Measurements from ENCODE around the gene SLC35G6. TPM values are rescaled to one million over a fixed set of nuclear protein-coding genes. Genes with fewer than 3 reads are reported as not detected.

The SLC35G6 gene
- total and polyA plus RNA-seq, 4 donors = not detected

GRCh38 chr17:7435676-7436555, 45.3 kb upstream of the SLC35G6 start:
- peak; percentile 57 for DNase-seq (ENCODE audit: low spot score)
- TF ChIP-seq EGR1 (IDR thresholded peaks at IDR 0.05; ENCODE audit: low read depth in 2 of 2) (no peak), FOXA1 (IDR thresholded peaks at IDR 0.05) (no peak), JUND (IDR thresholded peaks at IDR 0.05) (no peak), HNF4G (IDR thresholded peaks at IDR 0.05) (no peak), GABPA (IDR thresholded peaks at IDR 0.05 in 1 of 2, conservative IDR thresholded peaks at IDR 0.05 in 1 of 2) (no peak), NR2F2 (IDR thresholded peaks at IDR 0.05) (no peak)
- Histone ChIP-seq H3K36me3 (ENCODE audit: control insufficient read depth in 4 of 4, insufficient read depth in 3 of 4, low read depth in 1 of 4, low read length in 3 of 4) (no peaks in the 10 kb centered on the region), H3K4me3 (ENCODE audit: low read depth in 1 of 3, low read length in 3 of 3) (peak overlapping the region in 2 of 3 donors; percentile 52 to 83), H3K9ac (ENCODE audit: low read depth in 1 of 2, low read length in 2 of 2) (peak overlapping the region; percentile 4 to 51), H3K9me3 (ENCODE audit: control insufficient read depth in 4 of 4, low read length in 3 of 4) (no peaks in the 10 kb centered on the region), H3K27ac (ENCODE audit: low read depth in 1 of 2, low read length in 2 of 2) (peak overlapping the region; percentile 53 to 69), H3K4me1 (ENCODE audit: control insufficient read depth in 4 of 4, insufficient read depth in 4 of 4, low read length in 3 of 4) (peaks cover 20 to 45% (median 35%) of the 10 kb centered on the region in 4 donors), H3K27me3 (ENCODE audit: control insufficient read depth in 4 of 4, insufficient read depth in 4 of 4, low read length in 3 of 4) (peaks cover 0 to 3% (median 0%) of the 10 kb centered on the region in 4 donors)
- 15% methylated on average over 49 of the region's 49 CpGs for WGBS

GRCh38 chr17:7436556-7437368, 44.5 kb upstream of the SLC35G6 start:
- WGBS = 7% methylated on average over 92 of the region's 92 CpGs
- Histone ChIP-seq H3K36me3 (ENCODE audit: control insufficient read depth in 4 of 4, insufficient read depth in 3 of 4, low read depth in 1 of 4, low read length in 3 of 4) (no peaks in the 10 kb centered on the region), H3K4me3 (ENCODE audit: low read depth in 1 of 3, low read length in 3 of 3) (peak overlapping the region in 2 of 3 donors; percentile 52 to 83), H3K27ac (ENCODE audit: low read depth in 1 of 2, low read length in 2 of 2) (peak overlapping the region; percentile 52 to 69), H3K27me3 (ENCODE audit: control insufficient read depth in 4 of 4, insufficient read depth in 4 of 4, low read length in 3 of 4) (peaks cover 0 to 3% (median 0%) of the 10 kb centered on the region in 4 donors), H3K4me1 (ENCODE audit: control insufficient read depth in 4 of 4, insufficient read depth in 4 of 4, low read length in 3 of 4) (peaks cover 20 to 48% (median 39%) of the 10 kb centered on the region in 4 donors), H3K9me3 (ENCODE audit: control insufficient read depth in 4 of 4, low read length in 3 of 4) (no peaks in the 10 kb centered on the region), H3K9ac (ENCODE audit: low read depth in 1 of 2, low read length in 2 of 2) (no peak overlapping the region)
- peak; percentile 77 for DNase-seq (ENCODE audit: low spot score)
- TF ChIP-seq FOXA1 (IDR thresholded peaks at IDR 0.05) = no peak
- no peak for TF ChIP-seq GABPA (IDR thresholded peaks at IDR 0.05 in 1 of 2, conservative IDR thresholded peaks at IDR 0.05 in 1 of 2)
- TF ChIP-seq JUND (IDR thresholded peaks at IDR 0.05) = no peak
- TF ChIP-seq ZBTB33 (IDR thresholded peaks at IDR 0.05) = no peak
- no peak for TF ChIP-seq ATF3 (IDR thresholded peaks at IDR 0.05)
- TF ChIP-seq RXRA (IDR thresholded peaks at IDR 0.05) = no peak
- TF ChIP-seq CTCF (IDR thresholded peaks at IDR 0.05; ENCODE audit: low read depth, low read length, missing input control) = peak; percentile 79
- no peak for TF ChIP-seq MAX (IDR thresholded peaks at IDR 0.05)
- TF ChIP-seq EGR1 (IDR thresholded peaks at IDR 0.05; ENCODE audit: low read depth in 2 of 2) = no peak
- no peak for TF ChIP-seq HNF4G (IDR thresholded peaks at IDR 0.05)
- peak; percentile 70 to 73 for TF ChIP-seq RAD21 (IDR thresholded peaks at IDR 0.05)
- TF ChIP-seq NR2F2 (IDR thresholded peaks at IDR 0.05) = no peak
- no peak for TF ChIP-seq HNF4A (conservative IDR thresholded peaks at IDR 0.05)
- peak; percentile 51 for TF ChIP-seq TAF1 (conservative IDR thresholded peaks at IDR 0.05)
- no peak for TF ChIP-seq FOXA2 (IDR thresholded peaks at IDR 0.05)
- peak; percentile 18 for TF ChIP-seq YY1 (IDR thresholded peaks at IDR 0.05)
- peak; percentile 29 for TF ChIP-seq REST (IDR thresholded peaks at IDR 0.05)
- peak; percentile 31 for TF ChIP-seq SP1 (IDR thresholded peaks at IDR 0.05)

All from liver (tissue), 9 donors.